HG02884 (cell line): ENCODE results near the gene MYO9A.
"Not testable (repeated sequence)": the region's sequence is repeated elsewhere in the genome, so short reads cannot be mapped to it uniquely, and the experiment has no call there.

Experiments
- ATAC-seq: cut with Tn5 transposase; IDR thresholded peaks from one replicate; pipeline ENCODE4 v1.9.1; 2021; ENCODE audit warnings: mild to moderate bottlenecking, moderate library complexity; ENCODE audit not compliant: unreplicated experiment

The MYO9A gene

GRCh38 chr15:72053297-72053696 lies 64.7 kb downstream of the MYO9A start:
- ATAC-seq = not testable (repeated sequence)

- no peak for ATAC-seq
Measured at GRCh38 chr15:72050700-72051099, 67.2 kb downstream of the MYO9A start.

DNA sequence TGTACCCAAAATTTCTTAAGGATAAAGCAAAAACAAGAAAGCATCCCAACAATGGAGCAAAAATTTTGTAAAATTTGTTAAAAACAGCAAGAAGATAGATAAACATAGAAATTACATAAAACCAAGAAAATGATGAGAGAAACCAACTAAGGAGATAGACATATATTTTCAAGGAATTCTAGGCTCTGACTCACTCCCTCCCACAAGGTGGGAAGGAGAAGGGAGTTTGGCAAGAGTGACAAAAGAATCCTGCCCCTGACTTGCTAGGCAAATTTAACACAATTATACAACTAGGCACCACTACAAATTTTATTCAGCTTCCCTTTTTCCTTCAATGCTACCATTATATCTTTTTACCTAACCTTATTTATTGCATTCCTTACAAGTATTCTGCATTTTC lies 70.9 kb downstream of the MYO9A start:
- ATAC-seq = no peak

GRCh38 chr15:72044956-72045355 lies 73.0 kb downstream of the MYO9A start:
- ATAC-seq = no peak

DNA sequence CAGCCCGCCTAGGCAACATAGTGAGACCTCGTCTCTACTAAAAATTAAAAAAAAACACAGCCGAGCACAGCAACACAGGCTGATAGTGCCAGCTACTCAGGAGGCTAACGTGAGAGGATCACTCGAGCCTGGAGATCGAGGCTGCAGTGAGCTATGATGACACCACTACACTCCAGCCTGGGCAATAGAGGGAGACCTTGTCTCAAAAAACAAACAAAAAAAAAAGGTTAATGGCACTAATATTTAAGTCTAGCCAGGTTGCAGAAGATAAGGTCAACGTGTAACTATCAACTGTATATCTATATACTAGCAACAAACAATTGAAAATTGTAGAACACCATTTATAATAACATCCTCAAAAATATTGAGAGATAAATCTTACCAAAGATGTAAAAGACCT lies 75.1 kb downstream of the MYO9A start:
- ATAC-seq = no peak

DNA sequence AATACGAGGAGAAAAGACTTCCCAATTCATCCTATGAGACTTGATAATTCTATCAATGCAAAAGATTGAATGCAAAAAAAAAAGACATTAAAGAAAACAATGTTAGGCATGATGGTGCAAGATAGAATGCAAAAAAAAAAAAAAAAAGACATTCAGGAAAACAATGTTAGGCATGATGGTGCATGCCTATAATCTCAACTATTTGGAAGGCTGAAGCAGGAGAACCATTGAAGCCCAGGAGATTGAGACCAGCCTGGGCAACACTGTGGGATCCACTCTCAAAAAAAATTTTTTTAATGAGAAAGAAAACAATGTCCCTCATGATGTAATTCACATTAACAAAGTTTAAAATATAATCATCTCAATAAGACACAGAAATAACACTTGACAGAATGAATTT lies 75.9 kb downstream of the MYO9A start:
- no peak for ATAC-seq

DNA sequence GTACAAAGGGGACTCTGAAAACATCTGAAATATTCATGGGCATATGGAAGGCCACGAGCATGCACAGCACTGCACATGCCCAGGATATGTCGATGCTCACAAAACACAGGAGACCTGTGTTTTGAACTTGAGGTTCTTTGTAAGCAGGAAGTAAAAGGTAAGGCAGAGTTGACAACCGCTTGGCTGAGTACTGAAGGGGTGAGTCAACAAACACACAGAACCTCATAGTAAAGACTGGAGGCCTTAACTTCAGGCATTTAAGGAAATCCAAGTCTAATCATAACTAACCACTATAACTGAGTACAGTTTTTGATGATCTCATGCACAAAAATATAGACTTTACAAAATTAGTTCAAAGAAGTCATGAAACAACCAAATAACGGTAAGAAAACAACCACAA lies 80.6 kb downstream of the MYO9A start:
- ATAC-seq = no peak

GRCh38 chr15:72034859-72035650 lies 82.9 kb downstream of the MYO9A start:
- no peak for ATAC-seq

GRCh38 chr15:72034351-72034750 lies 83.6 kb downstream of the MYO9A start:
- ATAC-seq = no peak

DNA sequence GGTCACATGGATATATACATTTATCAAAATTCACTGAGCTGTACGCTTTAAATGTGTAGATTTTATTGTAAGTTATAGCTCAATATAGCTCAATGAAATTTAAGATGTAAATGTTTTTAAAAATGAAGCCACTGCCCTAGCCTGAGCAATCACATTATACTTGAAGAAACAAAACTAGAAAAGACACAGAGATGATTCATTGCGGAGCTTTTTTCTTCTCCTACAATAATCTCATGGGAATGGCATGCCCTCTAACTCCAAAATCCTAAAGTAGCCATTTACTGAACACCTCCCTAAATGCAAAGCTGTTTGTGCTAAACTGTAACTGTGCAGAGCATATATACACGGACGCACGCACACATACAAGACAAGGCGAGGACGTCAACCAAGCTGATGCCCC lies 84.2 kb downstream of the MYO9A start:
- no peak for ATAC-seq

GRCh38 chr15:72033285-72033684 lies 84.7 kb downstream of the MYO9A start:
- no peak for ATAC-seq

DNA sequence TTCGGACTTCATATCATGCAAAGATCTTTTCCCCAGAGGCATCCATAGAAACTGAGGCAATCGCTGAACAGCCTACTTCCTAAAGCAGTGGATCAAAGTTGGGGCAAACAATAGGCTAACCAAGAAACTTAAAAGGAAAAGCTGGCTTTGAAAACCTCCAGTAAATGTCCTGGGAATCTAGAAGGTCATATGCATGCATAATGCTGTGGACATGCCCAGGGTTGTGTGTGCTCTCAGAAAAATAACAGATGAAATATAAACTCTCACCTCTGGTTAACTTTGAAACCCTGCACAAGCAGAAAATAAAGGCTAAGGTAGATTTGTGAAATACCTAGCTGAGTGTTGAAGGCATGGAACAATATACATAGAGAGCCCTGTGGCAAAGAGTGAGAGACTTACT lies 96.3 kb downstream of the MYO9A start:
- ATAC-seq = no peak

DNA sequence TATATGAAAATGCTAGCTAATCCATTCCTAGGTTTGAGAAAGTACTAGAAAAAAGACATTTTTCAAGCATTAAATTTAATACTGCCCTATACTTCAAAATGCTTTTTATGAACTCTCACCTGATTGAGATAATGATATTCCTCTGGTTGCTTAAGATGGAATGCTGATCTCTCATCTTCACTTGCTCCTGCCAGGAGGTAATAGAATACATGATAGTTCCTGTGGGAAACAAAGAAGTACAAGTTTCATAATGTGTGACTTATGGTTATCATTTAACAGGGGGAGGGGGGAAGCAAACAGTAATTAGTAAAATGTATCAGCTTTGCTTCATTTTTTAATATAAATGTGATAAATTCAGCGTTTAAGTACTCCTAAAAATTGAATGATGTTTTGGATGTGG lies 97.2 kb downstream of the MYO9A start:
- no peak for ATAC-seq

DNA sequence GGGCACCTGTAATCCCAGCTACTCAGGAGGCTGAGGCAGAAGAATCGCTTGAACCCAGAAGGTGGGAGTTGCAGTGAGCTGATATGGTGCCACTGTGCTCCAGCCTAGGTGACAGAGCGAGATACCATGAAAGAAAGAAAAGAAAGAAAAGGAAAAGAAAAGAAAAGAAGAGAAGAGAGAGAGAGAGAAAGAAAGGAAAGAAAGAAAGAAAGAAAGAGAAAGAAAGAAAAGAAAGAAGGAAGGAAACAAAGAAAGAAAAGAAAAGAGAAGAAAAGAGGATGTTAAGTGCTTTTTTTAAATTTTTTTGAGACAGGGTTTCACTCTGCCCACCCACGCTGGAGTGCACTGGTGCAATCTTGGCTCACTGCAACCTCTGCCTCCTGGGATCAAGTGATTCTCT lies 103.4 kb downstream of the MYO9A start:
- ATAC-seq = not testable (repeated sequence)

DNA sequence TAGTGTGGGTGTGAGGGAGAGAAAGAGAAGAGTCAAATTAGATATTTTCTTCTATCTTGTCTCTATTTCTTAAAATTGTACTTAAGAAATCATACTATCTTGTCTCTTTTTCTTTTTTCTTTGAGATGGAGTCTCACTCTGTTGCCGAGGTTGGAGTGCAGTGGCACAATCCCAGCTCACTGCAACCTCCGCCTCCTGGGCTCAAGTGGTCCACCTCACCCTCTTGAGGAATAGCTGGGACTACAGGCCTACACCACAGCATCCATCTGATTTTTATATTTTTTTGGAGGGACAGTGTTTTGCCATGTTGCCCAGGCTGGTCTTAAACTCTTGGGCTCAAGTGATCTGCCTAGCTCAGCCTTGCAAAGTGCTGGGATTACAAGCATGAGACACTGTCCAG lies 104.2 kb downstream of the MYO9A start:
- ATAC-seq = no peak

DNA sequence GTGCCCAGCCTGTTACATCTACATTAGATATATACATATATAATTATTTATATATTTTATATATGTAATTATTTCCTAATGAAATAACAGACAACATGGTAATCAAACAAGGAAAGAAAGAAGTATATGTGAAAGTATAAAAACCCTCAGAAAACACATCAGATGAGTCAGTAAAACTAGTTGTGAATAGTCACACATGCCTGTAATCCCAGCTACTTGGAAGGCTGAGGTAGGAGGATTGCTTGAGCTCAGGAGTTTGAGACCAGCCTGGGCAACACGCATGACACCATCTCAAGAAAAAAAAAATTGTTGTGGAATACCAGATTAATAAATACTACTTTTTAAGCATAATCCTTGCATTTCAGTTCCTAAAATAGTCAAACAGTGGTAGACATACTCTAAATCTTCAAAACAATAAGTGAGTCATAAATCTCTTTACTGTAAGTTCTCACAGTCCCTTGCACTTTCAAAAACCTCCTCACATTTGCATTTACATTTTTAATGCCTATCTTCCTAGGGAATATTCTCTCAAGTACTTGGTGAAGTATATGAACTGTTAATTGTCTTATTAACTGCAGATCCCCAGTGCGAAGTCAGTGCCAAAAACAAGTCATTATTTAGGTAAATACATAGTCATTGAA lies 106.5 kb downstream of the MYO9A start:
- ATAC-seq = no peak

- ATAC-seq = no peak
Measured at GRCh38 chr15:72009222-72009621, 108.7 kb downstream of the MYO9A start.

DNA sequence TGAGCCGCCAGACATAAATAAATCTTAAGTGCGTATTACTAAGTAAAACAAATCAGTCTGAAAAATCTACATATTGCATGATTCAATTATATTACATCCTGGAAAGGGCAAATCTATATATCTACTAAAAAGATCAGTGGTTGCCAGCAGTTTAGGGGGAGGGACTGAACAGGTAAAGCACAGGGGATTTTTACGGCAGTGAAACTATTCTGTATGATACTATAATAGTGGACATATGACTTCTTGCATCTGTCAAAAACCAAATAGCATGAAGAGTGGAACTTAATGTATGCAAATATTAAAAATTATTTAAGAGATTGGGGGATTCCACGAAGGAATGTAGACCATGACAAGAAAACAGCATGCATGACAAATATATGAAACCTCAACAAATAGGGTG lies 111.6 kb downstream of the MYO9A start:
- ATAC-seq = no peak

- no peak for ATAC-seq
Measured at GRCh38 chr15:72005483-72005882, 112.5 kb downstream of the MYO9A start.

GRCh38 chr15:71999807-72000206 lies 118.1 kb downstream of the MYO9A start:
- no peak for ATAC-seq

GRCh38 chr15:71998717-71999116 lies 119.2 kb downstream of the MYO9A start:
- ATAC-seq = not testable (repeated sequence)

DNA sequence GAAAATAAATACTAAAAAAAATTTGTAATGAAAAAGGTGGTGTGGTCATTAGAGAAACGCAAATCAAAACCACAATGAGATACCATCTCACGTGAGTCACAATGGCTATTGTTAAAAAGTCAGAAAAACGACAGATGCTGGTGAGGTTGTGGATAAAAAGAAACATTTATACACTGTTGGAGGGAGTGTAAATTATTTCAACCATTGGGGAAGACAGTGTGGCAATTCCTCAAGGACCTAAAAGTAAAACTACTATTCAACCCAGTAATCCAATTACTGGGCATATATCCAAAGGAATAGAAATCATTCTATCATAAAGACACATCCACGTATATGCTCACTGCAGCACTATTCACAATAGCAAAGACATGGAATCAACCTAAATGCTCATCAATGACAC lies 120.3 kb downstream of the MYO9A start:
- ATAC-seq = no peak

- no peak for ATAC-seq
Measured at GRCh38 chr15:71975816-71976150, 142.2 kb downstream of the MYO9A start.
